Measurements from ENCODE around the gene MMP14. TPM values are rescaled to one million over a fixed set of nuclear protein-coding genes. Genes with fewer than 3 reads are reported as not detected.
A peak's percentile ranks its signal among the peaks of the same experiment; 100 is the strongest.

MMP14 gene
- total and polyA plus RNA-seq, 9 of the 15 experiments (the other 6 are each of a cell fraction or from before 2014, with no cell fraction given): 0.36 to 5.8 (median 1.3) TPM; not detected in 2

- TF ChIP-seq ZNF780A (CRISPR knock-in tag; IDR thresholded peaks at IDR 0.05) (no peak), ZNF551 (CRISPR knock-in tag; IDR thresholded peaks at IDR 0.05) (no peak), NFRKB (IDR thresholded peaks at IDR 0.05; ENCODE audit: low read depth) (no peak), RAD51 (IDR thresholded peaks at IDR 0.05; ENCODE audit: borderline replicate concordance, low read depth) (no peak), HDAC6 (IDR thresholded peaks at IDR 0.05; ENCODE audit: low read depth, low read length) (no peak), CAMTA2 (CRISPR knock-in tag; conservative IDR thresholded peaks at IDR 0.05) (no peak), NELFE (IDR thresholded peaks at IDR 0.05; ENCODE audit: insufficient read depth, insufficient read length) (no peak), TCFL5 (CRISPR knock-in tag; conservative IDR thresholded peaks at IDR 0.05) (no peak), ZFP36 (IDR thresholded peaks at IDR 0.05; ENCODE audit: low read depth, low read length, partially characterized antibody) (no peak), SAP30 (IDR thresholded peaks at IDR 0.05; ENCODE audit: borderline replicate concordance, insufficient read depth, low read depth, low read length, poor library complexity, severe bottlenecking) (no peak), FOXK1 (CRISPR knock-in tag; IDR thresholded peaks at IDR 0.05; ENCODE audit: borderline replicate concordance) (no peak), SRSF3 (IDR thresholded peaks at IDR 0.05; ENCODE audit: insufficient read depth, low read length) (no peak), HNRNPL (IDR thresholded peaks at IDR 0.05; ENCODE audit: low read depth, low read length) (no peak), PRMT5 (CRISPR knock-in tag; IDR thresholded peaks at IDR 0.05) (no peak), NR3C1 (CRISPR knock-in tag; IDR thresholded peaks at IDR 0.05) (no peak), ZEB2 (IDR thresholded peaks at IDR 0.05) (peak; percentile 88), BRCA1 (IDR thresholded peaks at IDR 0.05) (no peak), BRCA1 (CRISPR knock-in tag; IDR thresholded peaks at IDR 0.05) (no peak), ZNF589 (CRISPR knock-in tag; IDR thresholded peaks at IDR 0.05; ENCODE audit: low read depth) (no peak), ZNF76 (CRISPR knock-in tag; IDR thresholded peaks at IDR 0.05; ENCODE audit: borderline replicate concordance) (no peak), ZNF57 (CRISPR knock-in tag; IDR thresholded peaks at IDR 0.05) (no peak), THAP12 (CRISPR knock-in tag; IDR thresholded peaks at IDR 0.05) (no peak), ZNF3 (CRISPR knock-in tag; IDR thresholded peaks at IDR 0.05) (no peak), MECOM (CRISPR knock-in tag; IDR thresholded peaks at IDR 0.05) (no peak), EP300 (IDR thresholded peaks at IDR 0.05; ENCODE audit: low read length) (no peak), FOXA3 (CRISPR knock-in tag; conservative IDR thresholded peaks at IDR 0.05 in 1 of 2, IDR thresholded peaks at IDR 0.05 in 1 of 2) (no peak)
- TF ChIP-seq, protein P1, sequence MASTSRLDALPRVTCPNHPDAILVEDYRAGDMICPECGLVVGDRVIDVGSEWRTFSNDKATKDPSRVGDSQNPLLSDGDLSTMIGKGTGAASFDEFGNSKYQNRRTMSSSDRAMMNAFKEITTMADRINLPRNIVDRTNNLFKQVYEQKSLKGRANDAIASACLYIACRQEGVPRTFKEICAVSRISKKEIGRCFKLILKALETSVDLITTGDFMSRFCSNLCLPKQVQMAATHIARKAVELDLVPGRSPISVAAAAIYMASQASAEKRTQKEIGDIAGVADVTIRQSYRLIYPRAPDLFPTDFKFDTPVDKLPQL (IDR thresholded peaks at IDR 0.05; ENCODE audit: extremely low read depth, insufficient read length): no peak
These were observed 11.6 kb upstream of the MMP14 start (continued) for GRCh38 chr14:22824711-22825359.

Data from K562 (cell line).